GM12878 (cell line): Measurements from ENCODE around the gene PC. TPM values are rescaled to one million over a fixed set of nuclear protein-coding genes. Genes with fewer than 3 reads are reported as not detected.
A peak's percentile ranks its signal among the peaks of the same experiment; 100 is the strongest.

Experiments used
- ATAC-seq: fragments of 200-7000 bp; cut with Tn5 transposase; 3 replicates; pipeline ENCODE4 v1.9.1; 2020; ENCODE audit warnings: mild to moderate bottlenecking, moderate library complexity
- BruUV-seq: library from RNA; stranded (reverse); fragments of 400-500 nt; replicated peaks from 2 replicates; lab custom pipeline; 2021; lab: Mats Ljungman, UMichigan
- CTCF ChIA-PET: fragments of 300-600 bp; sonication (Branson Sonifier 250); formaldehyde crosslinking; extraction: SDS; loops from one replicate; lab custom pipeline; 2021; ENCODE audit warnings: inconsistent platforms; lab: Yijun Ruan, JAX
- POLR2A ChIA-PET: fragments of 350-600 bp; formaldehyde crosslinking; extraction: SDS; loops from one replicate; lab custom pipeline; 2021; ENCODE audit warnings: inconsistent platforms; lab: Charles Lee
- RAD21 ChIA-PET: fragments of 300-600 bp; sonication (Branson Sonifier 250); formaldehyde crosslinking; loops from one replicate; lab custom pipeline; 2023; ENCODE audit warnings: antibody characterized with exemption; ENCODE audit not compliant: unreplicated experiment; lab: Charles Lee
- SMC1A ChIA-PET: fragments of 300-600 bp; sonication (Branson Sonifier 250); formaldehyde crosslinking; loops from one replicate; lab custom pipeline; 2023; ENCODE audit not compliant: unreplicated experiment, uncharacterized antibody; lab: Charles Lee
- DNase-seq: peaks from one replicate; pipeline ENCODE4 v3.0.0-alpha.2; 2011; ENCODE audit warnings: low read depth, low spot score
- FAIRE-seq: peaks from 3 replicates; lab custom pipeline; 2011; peaks lifted over from hg19 to GRCh38; lab: Jason Lieb, UNC
- H2AFZ ChIP-seq: 2 replicates; pipeline ENCODE4 v1.6.0; 2011; ENCODE audit warnings: low read depth, low read length, control low read depth; ENCODE audit not compliant: control insufficient read depth
- H3K27ac ChIP-seq: 2 replicates; pipeline ENCODE4 v1.5.1; 2011; ENCODE audit warnings: control low read depth; ENCODE audit not compliant: control insufficient read depth, insufficient read depth
- H3K27me3 ChIP-seq, 2 experiments: replicated peaks in 1 of 2; 2 replicates each; pipeline versions ENCODE4 v1.6.0 to v1.6.1; 2011; ENCODE audit warnings: low read length in 1 of 2; ENCODE audit not compliant: control insufficient read depth in 2 of 2, insufficient read depth in 2 of 2
- H3K36me3 ChIP-seq, 2 experiments: 2 replicates each; pipeline ENCODE4 v1.5.1; 2011; ENCODE audit warnings: low read length in 1 of 2; ENCODE audit not compliant: control insufficient read depth in 2 of 2, insufficient read depth in 2 of 2
- H3K4me1 ChIP-seq: 2 replicates; pipeline ENCODE4 v1.6.1; 2011; ENCODE audit warnings: mild to moderate bottlenecking, low read length, moderate library complexity, mixed read lengths; ENCODE audit not compliant: control insufficient read depth, insufficient read depth
- H3K4me2 ChIP-seq: 2 replicates; pipeline ENCODE4 v1.6.0; 2011; ENCODE audit warnings: control low read depth; ENCODE audit not compliant: control insufficient read depth, insufficient read depth
- H3K4me3 ChIP-seq: fragments of 200-600 bp; sonication (generic); 2 replicates; pipeline ENCODE4 v1.5.1; 2016
- H3K79me2 ChIP-seq: 2 replicates; pipeline ENCODE4 v1.6.0; 2011; ENCODE audit warnings: low read length; ENCODE audit not compliant: control insufficient read depth, insufficient read depth
- H3K9ac ChIP-seq: 2 replicates; pipeline ENCODE4 v1.8.0; 2011; ENCODE audit warnings: low read length, control low read depth, mixed read lengths; ENCODE audit not compliant: control insufficient read depth, insufficient read depth
- H3K9me3 ChIP-seq: replicated peaks from 3 replicates; pipeline ENCODE4 v1.5.1; 2011; ENCODE audit warnings: mild to moderate bottlenecking, low read length; ENCODE audit not compliant: control insufficient read depth, insufficient read depth
- H4K20me1 ChIP-seq: 2 replicates; pipeline ENCODE4 v1.6.0; 2011; ENCODE audit not compliant: control insufficient read depth, insufficient read depth
- CBX3 ChIP-seq: fragments of 200-600 bp; sonication (generic); IDR thresholded peaks from 2 replicates; pipeline ENCODE4 v1.6.1; 2016; ENCODE audit warnings: low read depth, borderline replicate concordance
- DPF2 ChIP-seq: fragments of 450-650 bp; IDR thresholded peaks from 2 replicates; pipeline ENCODE4 v1.6.1; 2017; ENCODE audit warnings: mild to moderate bottlenecking
- NR2C2 ChIP-seq: IDR thresholded peaks from 2 replicates; pipeline ENCODE4 v1.6.1; 2011; ENCODE audit warnings: borderline replicate concordance, low read depth; ENCODE audit not compliant: control insufficient read depth, insufficient read length
- PAX5 ChIP-seq: IDR thresholded peaks from 2 replicates; pipeline ENCODE4 v1.6.1; 2011; ENCODE audit warnings: low read depth, low read length, borderline replicate concordance
- RAD21 ChIP-seq: IDR thresholded peaks from 2 replicates; pipeline ENCODE4 v1.6.1; 2011; ENCODE audit warnings: mild to moderate bottlenecking, low read depth, low read length, moderate library complexity; ENCODE audit not compliant: insufficient read depth
- SMARCA5 ChIP-seq: fragments of 450-650 bp; IDR thresholded peaks from 2 replicates; pipeline ENCODE4 v1.6.1; 2017; ENCODE audit warnings: mild to moderate bottlenecking
- WGBS: methylation state at CpG from one replicate; pipeline ENCODE4 v1.1.6; 2016; ENCODE audit warnings: low lambda C conversion rate; ENCODE audit not compliant: insufficient replicate concordance, insufficient coverage; ENCODE audit errors: missing lambda C conversion rate; 5-methylcytosine and 5-hydroxymethylcytosine counted together
- in situ Hi-C: fragments of 300-500 bp; cut with MboI; formaldehyde crosslinking; loops from 9 replicates; pipeline ENCODE4 v1.14.3; 2018; ENCODE audit warnings: mixed read lengths
- intact Hi-C: fragments of 100-400 bp; cut with micrococcal nuclease; formaldehyde crosslinking; loops from one replicate; pipeline ENCODE4 v1.14.2; 2022; ENCODE audit not compliant: unreplicated experiment
- polyA plus RNA-seq, 11 experiments: library from polyadenylated mRNA; depleted of rRNA in 4 of 11; unstranded in 6 of 11; stranded (reverse) in 5 of 11; fragments of >200 nt; fragmentation: Nextera tagmentation in 4 of 11; fragmentation: Illumina TruSeq in 1 of 11; extraction: Ambion mirVana in 4 of 11; extraction: Trizol in 1 of 11; gene quantifications; 1 replicate in 1 of 11; 2 replicates in 10 of 11; pipeline versions ENCODE4 v1.2.1 to v1.2.3, GENCODE V29; 2011 to 2016; ENCODE audit warnings: inconsistent platforms in 2 of 11, missing spikeins in 2 of 11, low read depth in 1 of 11
- total RNA-seq, 4 experiments: library from RNA; depleted of rRNA in 3 of 4; stranded (reverse); fragments of >200 nt in 3 of 4; fragmentation: Illumina TruSeq in 1 of 4; extraction: Trizol in 1 of 4; gene quantifications; 2 replicates each; pipeline versions ENCODE4 v1.2.1 to v1.2.3, GENCODE V29; 2013 to 2021
- TF ChIP-seq, protein P1 (sequence below): fragments of 450-650 bp; formaldehyde crosslinking; IDR thresholded peaks from 2 replicates; pipeline ENCODE4 v1.5.0; 2022; ENCODE audit warnings: mild to moderate bottlenecking, missing genetic modification characterization
- TF ChIP-seq, protein P2 (sequence below): fragments of 450-650 bp; conservative IDR thresholded peaks from 2 replicates; pipeline ENCODE4 v1.6.1; 2017; ENCODE audit warnings: mild to moderate bottlenecking, moderate library complexity
- TF ChIP-seq, protein P3 (sequence below), 3 experiments: IDR thresholded peaks in 2 of 3; conservative IDR thresholded peaks in 1 of 3; 2 replicates each; pipeline ENCODE4 v1.5.1; 2011; ENCODE audit warnings: low read depth in 3 of 3, low read length in 3 of 3, mild to moderate bottlenecking in 3 of 3, control low read depth in 2 of 3, moderate library complexity in 2 of 3, inconsistent platforms in 1 of 3, mixed read lengths in 1 of 3; ENCODE audit not compliant: control insufficient read depth in 2 of 3, insufficient read depth in 1 of 3; ENCODE audit errors: extremely low read depth in 1 of 3

PC gene
- total and polyA plus RNA-seq, 10 of the 15 experiments (the other 5 are each of a cell fraction or from before 2014, with no cell fraction given), result 0.22 to 10.3 (median 4.5) TPM

DNA sequence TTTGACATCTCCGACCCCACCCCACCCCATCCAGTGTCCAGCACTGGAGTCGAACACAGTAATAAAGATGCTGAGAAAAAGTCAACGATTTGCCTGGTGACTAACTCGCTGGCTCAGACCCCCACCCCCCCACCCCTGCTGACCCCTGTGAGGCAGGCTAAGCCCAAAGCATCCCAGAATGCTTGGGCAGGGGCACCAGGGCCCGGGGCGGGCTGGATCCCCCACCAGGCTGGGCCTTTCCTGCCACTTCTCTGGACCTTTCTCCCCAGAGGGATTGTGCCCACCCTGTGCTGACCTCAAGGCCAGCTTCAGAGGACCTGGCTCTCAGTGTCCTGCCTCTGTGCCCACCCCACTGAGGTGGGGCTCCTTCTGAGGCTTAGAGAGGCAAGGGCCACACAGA, 18.7 kb upstream of the PC start (continued):
- TF ChIP-seq, protein P1, sequence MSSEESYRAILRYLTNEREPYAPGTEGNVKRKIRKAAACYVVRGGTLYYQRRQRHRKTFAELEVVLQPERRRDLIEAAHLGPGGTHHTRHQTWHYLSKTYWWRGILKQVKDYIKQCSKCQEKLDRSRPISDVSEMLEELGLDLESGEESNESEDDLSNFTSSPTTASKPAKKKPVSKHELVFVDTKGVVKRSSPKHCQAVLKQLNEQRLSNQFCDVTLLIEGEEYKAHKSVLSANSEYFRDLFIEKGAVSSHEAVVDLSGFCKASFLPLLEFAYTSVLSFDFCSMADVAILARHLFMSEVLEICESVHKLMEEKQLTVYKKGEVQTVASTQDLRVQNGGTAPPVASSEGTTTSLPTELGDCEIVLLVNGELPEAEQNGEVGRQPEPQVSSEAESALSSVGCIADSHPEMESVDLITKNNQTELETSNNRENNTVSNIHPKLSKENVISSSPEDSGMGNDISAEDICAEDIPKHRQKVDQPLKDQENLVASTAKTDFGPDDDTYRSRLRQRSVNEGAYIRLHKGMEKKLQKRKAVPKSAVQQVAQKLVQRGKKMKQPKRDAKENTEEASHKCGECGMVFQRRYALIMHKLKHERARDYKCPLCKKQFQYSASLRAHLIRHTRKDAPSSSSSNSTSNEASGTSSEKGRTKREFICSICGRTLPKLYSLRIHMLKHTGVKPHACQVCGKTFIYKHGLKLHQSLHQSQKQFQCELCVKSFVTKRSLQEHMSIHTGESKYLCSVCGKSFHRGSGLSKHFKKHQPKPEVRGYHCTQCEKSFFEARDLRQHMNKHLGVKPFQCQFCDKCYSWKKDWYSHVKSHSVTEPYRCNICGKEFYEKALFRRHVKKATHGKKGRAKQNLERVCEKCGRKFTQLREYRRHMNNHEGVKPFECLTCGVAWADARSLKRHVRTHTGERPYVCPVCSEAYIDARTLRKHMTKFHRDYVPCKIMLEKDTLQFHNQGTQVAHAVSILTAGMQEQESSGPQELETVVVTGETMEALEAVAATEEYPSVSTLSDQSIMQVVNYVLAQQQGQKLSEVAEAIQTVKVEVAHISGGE (CRISPR knock-in tag), result no peak
- TF ChIP-seq SMARCA5, result no peak
- TF ChIP-seq DPF2, result no peak
- no peak for TF ChIP-seq NR2C2
- no peak for TF ChIP-seq CBX3
- TF ChIP-seq, protein P2, sequence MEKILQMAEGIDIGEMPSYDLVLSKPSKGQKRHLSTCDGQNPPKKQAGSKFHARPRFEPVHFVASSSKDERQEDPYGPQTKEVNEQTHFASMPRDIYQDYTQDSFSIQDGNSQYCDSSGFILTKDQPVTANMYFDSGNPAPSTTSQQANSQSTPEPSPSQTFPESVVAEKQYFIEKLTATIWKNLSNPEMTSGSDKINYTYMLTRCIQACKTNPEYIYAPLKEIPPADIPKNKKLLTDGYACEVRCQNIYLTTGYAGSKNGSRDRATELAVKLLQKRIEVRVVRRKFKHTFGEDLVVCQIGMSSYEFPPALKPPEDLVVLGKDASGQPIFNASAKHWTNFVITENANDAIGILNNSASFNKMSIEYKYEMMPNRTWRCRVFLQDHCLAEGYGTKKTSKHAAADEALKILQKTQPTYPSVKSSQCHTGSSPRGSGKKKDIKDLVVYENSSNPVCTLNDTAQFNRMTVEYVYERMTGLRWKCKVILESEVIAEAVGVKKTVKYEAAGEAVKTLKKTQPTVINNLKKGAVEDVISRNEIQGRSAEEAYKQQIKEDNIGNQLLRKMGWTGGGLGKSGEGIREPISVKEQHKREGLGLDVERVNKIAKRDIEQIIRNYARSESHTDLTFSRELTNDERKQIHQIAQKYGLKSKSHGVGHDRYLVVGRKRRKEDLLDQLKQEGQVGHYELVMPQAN, result no peak

DNA sequence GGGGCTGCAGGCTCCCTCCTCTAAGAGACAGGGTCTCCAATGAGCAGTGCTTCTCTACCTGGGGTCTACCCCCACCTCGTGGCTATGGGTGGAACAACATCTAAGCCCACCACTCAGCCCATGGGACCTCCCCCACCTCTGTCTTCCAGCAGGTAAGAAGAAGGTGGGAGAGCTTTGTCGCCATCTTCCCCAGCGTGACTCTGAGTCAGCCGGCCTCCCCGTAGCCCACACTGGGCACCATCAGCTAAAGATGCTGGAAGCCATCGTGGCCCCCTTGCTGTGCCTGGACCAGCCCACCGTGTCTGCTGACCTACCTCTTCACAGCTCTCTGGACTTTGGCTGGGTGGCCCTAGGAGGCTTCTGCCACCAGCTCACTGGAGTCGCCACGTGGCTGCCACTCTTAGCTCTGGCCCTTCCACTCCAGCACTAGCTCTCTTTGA, 17.9 kb upstream of the PC start:
- no peaks in the 10 kb centered on the region for H4K20me1 ChIP-seq
- H2AFZ ChIP-seq, result no peak overlapping the region
- DNase-seq, result no peak
- CTCF ChIA-PET, result interaction anchor here (1.2 to 1.4 kb wide), 3 partner anchors 10 to 141 kb away, joined by 3 to 4 read pairs (median 3); no protein-coding TSS in a partner anchor
- no peak overlapping the region for H3K4me2 ChIP-seq
- TF ChIP-seq PAX5 (no peak), RAD21 (peak; percentile 55)
- TF ChIP-seq, protein P3, sequence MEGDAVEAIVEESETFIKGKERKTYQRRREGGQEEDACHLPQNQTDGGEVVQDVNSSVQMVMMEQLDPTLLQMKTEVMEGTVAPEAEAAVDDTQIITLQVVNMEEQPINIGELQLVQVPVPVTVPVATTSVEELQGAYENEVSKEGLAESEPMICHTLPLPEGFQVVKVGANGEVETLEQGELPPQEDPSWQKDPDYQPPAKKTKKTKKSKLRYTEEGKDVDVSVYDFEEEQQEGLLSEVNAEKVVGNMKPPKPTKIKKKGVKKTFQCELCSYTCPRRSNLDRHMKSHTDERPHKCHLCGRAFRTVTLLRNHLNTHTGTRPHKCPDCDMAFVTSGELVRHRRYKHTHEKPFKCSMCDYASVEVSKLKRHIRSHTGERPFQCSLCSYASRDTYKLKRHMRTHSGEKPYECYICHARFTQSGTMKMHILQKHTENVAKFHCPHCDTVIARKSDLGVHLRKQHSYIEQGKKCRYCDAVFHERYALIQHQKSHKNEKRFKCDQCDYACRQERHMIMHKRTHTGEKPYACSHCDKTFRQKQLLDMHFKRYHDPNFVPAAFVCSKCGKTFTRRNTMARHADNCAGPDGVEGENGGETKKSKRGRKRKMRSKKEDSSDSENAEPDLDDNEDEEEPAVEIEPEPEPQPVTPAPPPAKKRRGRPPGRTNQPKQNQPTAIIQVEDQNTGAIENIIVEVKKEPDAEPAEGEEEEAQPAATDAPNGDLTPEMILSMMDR (IDR thresholded peaks at IDR 0.05 in 2 of 3, conservative IDR thresholded peaks at IDR 0.05 in 1 of 3; ENCODE audit: control insufficient read depth in 2 of 3, extremely low read depth in 1 of 3, insufficient read depth in 1 of 3, low read depth in 3 of 3, low read length in 3 of 3), result peak; percentile 35 to 55 (median 49); a peak in 5 of 6 replicates
- no peaks in the 10 kb centered on the region; a peak in 1 of 4 replicates for H3K27me3 ChIP-seq
- in situ Hi-C loops, result no loop called here
- H3K27ac ChIP-seq, result no peak overlapping the region
- POLR2A ChIA-PET, result no interaction called here
- H3K79me2 ChIP-seq, result no peaks in the 10 kb centered on the region
- H3K4me3 ChIP-seq, result no peak overlapping the region
- no TSS peak for BruUV-seq
- ATAC-seq, result peak; percentile 39; the same call in 2 of the 3 replicates
- H3K9me3 ChIP-seq, result no peaks in the 10 kb centered on the region; the same call in 2 of the 3 replicates
- H3K9ac ChIP-seq, result no peak overlapping the region
- SMC1A ChIA-PET, result no interaction called here
- intact Hi-C loops, result no loop called here
- RAD21 ChIA-PET, result no interaction called here
- 30% methylated on average over 9 of the region's 9 CpGs for WGBS
- H3K4me1 ChIP-seq, result no peaks in the 10 kb centered on the region
- no peak for FAIRE-seq
- no peaks in the 10 kb centered on the region for H3K36me3 ChIP-seq
